HEK293 (cell line): ENCODE results near the gene LAMA2.

Source experiments
- CTCF ChIA-PET: fragments of 350-600 bp; formaldehyde crosslinking; extraction: SDS; loops from one replicate; lab custom pipeline; 2021; ENCODE audit warnings: antibody characterized with exemption; lab: Yijun Ruan, JAX
- POLR2A ChIA-PET: fragments of 300-600 bp; formaldehyde crosslinking; extraction: SDS; loops from one replicate; lab custom pipeline; 2020; ENCODE audit warnings: antibody characterized with exemption, inconsistent platforms; lab: Yijun Ruan, JAX
- H3K27ac ChIP-seq: fragments of 200-500 bp; sonication (Bioruptor generic); 2 replicates; pipeline ENCODE4 v1.5.1; 2014; ENCODE audit warnings: low read depth, low read length, control low read depth, inconsistent platforms; ENCODE audit errors: extremely low read depth
- H3K36me3 ChIP-seq, 2 experiments: fragments of 200-500 bp in 1 of 2; sonication (Bioruptor generic) in 1 of 2; 1 replicate in 1 of 2; 2 replicates in 1 of 2; pipeline ENCODE4 v1.5.1; 2014 to 2017; ENCODE audit warnings: inconsistent platforms in 2 of 2, low read length in 2 of 2; ENCODE audit not compliant: control insufficient read depth in 2 of 2, insufficient read depth in 1 of 2
- H3K4me1 ChIP-seq: fragments of 200-500 bp; sonication (Bioruptor generic); 2 replicates; pipeline ENCODE4 v1.5.1; 2014; ENCODE audit warnings: mild to moderate bottlenecking, low read length, inconsistent platforms; ENCODE audit not compliant: control insufficient read depth, insufficient read depth
- H3K4me3 ChIP-seq: 2 replicates; pipeline ENCODE4 v1.5.1; 2011; ENCODE audit warnings: low read depth, mild to moderate bottlenecking, control low read depth, low read length, moderate library complexity
- H3K9me3 ChIP-seq: fragments of 200-500 bp; sonication (Bioruptor generic); 2 replicates; pipeline ENCODE4 v1.5.1; 2014; ENCODE audit warnings: low read depth, low read length, inconsistent platforms; ENCODE audit not compliant: control insufficient read depth, insufficient read depth
- KLF1 ChIP-seq: fragments of 450-650 bp; formaldehyde crosslinking; IDR thresholded peaks from 2 replicates; pipeline ENCODE4 v1.5.1; 2016; ENCODE audit warnings: missing biosample characterization, missing genetic modification characterization
- KLF16 ChIP-seq: fragments of 450-650 bp; formaldehyde crosslinking; IDR thresholded peaks from 2 replicates; pipeline ENCODE4 v1.5.1; 2017; ENCODE audit warnings: missing biosample characterization, missing genetic modification characterization
- OSR2 ChIP-seq: fragments of 450-650 bp; formaldehyde crosslinking; IDR thresholded peaks from 2 replicates; pipeline ENCODE4 v1.5.1; 2016; ENCODE audit warnings: missing biosample characterization, missing genetic modification characterization
- YY1 ChIP-seq: fragments of 450-650 bp; formaldehyde crosslinking; IDR thresholded peaks from 2 replicates; pipeline ENCODE4 v1.5.1; 2018; ENCODE audit warnings: missing biosample characterization, missing genetic modification characterization
- YY2 ChIP-seq: fragments of 450-650 bp; formaldehyde crosslinking; IDR thresholded peaks from 2 replicates; pipeline ENCODE4 v1.5.1; 2016; ENCODE audit warnings: missing biosample characterization, missing genetic modification characterization
- ZBTB20 ChIP-seq: fragments of 450-650 bp; formaldehyde crosslinking; IDR thresholded peaks from 2 replicates; pipeline ENCODE4 v1.5.1; 2016; ENCODE audit warnings: missing biosample characterization, missing genetic modification characterization
- ZBTB48 ChIP-seq: fragments of 450-650 bp; formaldehyde crosslinking; IDR thresholded peaks from 2 replicates; pipeline ENCODE4 v1.5.1; 2016; ENCODE audit warnings: missing biosample characterization, missing genetic modification characterization
- ZBTB8A ChIP-seq: fragments of 450-650 bp; formaldehyde crosslinking; IDR thresholded peaks from 2 replicates; pipeline ENCODE4 v1.5.1; 2016; ENCODE audit warnings: missing biosample characterization, missing genetic modification characterization
- ZNF146 ChIP-seq: fragments of 450-650 bp; formaldehyde crosslinking; IDR thresholded peaks from 2 replicates; pipeline ENCODE4 v1.5.1; 2016; ENCODE audit warnings: missing biosample characterization, missing genetic modification characterization
- ZNF175 ChIP-seq: fragments of 450-650 bp; formaldehyde crosslinking; IDR thresholded peaks from 2 replicates; pipeline ENCODE4 v1.5.1; 2016; ENCODE audit warnings: missing biosample characterization, missing genetic modification characterization
- ZNF19 ChIP-seq: fragments of 450-650 bp; formaldehyde crosslinking; IDR thresholded peaks from 2 replicates; pipeline ENCODE4; 2016; ENCODE audit warnings: missing biosample characterization, missing genetic modification characterization, low read depth
- ZNF211 ChIP-seq: fragments of 450-650 bp; formaldehyde crosslinking; IDR thresholded peaks from 2 replicates; pipeline ENCODE4 v1.5.1; 2016; ENCODE audit warnings: low read depth, missing biosample characterization, missing genetic modification characterization
- ZNF48 ChIP-seq: fragments of 450-650 bp; formaldehyde crosslinking; IDR thresholded peaks from 2 replicates; pipeline ENCODE4 v1.5.1; 2016; ENCODE audit warnings: missing biosample characterization, missing genetic modification characterization
- ZNF510 ChIP-seq: fragments of 450-650 bp; formaldehyde crosslinking; IDR thresholded peaks from 2 replicates; pipeline ENCODE4 v1.5.1; 2018; ENCODE audit warnings: mild to moderate bottlenecking, missing genetic modification characterization, missing biosample characterization; ENCODE audit not compliant: insufficient replicate concordance
- ZNF555 ChIP-seq: fragments of 450-650 bp; formaldehyde crosslinking; conservative IDR thresholded peaks from 2 replicates; pipeline ENCODE4 v1.5.1; 2017; ENCODE audit warnings: missing biosample characterization, mild to moderate bottlenecking, missing genetic modification characterization, inconsistent platforms
- ZNF558 ChIP-seq: fragments of 450-650 bp; formaldehyde crosslinking; IDR thresholded peaks from 2 replicates; pipeline ENCODE4 v1.5.1; 2016; ENCODE audit warnings: missing biosample characterization, missing genetic modification characterization
- ZNF561 ChIP-seq: fragments of 450-650 bp; IDR thresholded peaks from 2 replicates; pipeline ENCODE4 v1.5.1; 2018; ENCODE audit warnings: missing biosample characterization, missing genetic modification characterization, borderline replicate concordance
- ZNF664 ChIP-seq: fragments of 450-650 bp; formaldehyde crosslinking; IDR thresholded peaks from 2 replicates; pipeline ENCODE4 v1.5.1; 2016; ENCODE audit warnings: missing biosample characterization, missing genetic modification characterization
- ZNF701 ChIP-seq: fragments of 450-650 bp; formaldehyde crosslinking; IDR thresholded peaks from 2 replicates; pipeline ENCODE4 v1.5.1; 2016; ENCODE audit warnings: missing biosample characterization, missing genetic modification characterization
- ZNF768 ChIP-seq: fragments of 450-650 bp; formaldehyde crosslinking; IDR thresholded peaks from 2 replicates; pipeline ENCODE4 v1.5.1; 2018; ENCODE audit warnings: missing biosample characterization, mild to moderate bottlenecking, missing genetic modification characterization
- ZNF777 ChIP-seq: fragments of 450-650 bp; formaldehyde crosslinking; IDR thresholded peaks from 2 replicates; pipeline ENCODE4 v1.5.1; 2017; ENCODE audit warnings: missing biosample characterization, missing genetic modification characterization, borderline replicate concordance
- TF ChIP-seq, protein P1 (sequence below): fragments of 450-650 bp; formaldehyde crosslinking; optimal IDR thresholded peaks from 2 replicates; pipeline ENCODE3; 2016; ENCODE audit warnings: missing biosample characterization, mild to moderate bottlenecking, missing genetic modification characterization
- TF ChIP-seq, protein P2 (sequence below): fragments of 450-650 bp; formaldehyde crosslinking; IDR thresholded peaks from 2 replicates; pipeline ENCODE4 v1.5.1; 2017; ENCODE audit warnings: missing biosample characterization, missing genetic modification characterization

LAMA2 gene

DNA sequence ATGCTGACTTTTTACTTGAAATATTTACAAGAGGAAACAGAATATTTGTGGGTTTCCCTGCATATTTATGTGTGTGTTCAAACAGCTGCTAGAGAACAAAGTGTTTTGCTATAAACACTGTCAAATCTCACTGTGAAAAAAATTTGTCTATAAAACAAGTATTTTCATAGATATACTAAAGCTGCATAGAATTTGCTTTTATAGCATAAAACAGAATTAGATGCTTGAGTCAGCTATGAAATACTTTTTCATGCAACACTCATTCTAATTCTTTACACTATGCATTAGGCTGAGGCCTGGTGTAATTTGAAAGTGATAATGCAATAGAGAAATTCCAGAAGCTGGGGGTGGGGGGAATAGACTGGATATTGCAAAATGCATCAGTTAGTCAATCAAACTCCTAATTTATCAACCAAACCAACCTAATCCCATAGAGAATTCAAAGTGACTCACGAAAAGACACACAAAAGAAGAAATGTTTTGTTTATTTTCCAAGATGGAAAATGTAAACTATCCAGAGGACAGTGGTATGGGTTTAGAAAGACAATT is 148.2 kb downstream of the LAMA2 start:
- no peaks in the 10 kb centered on the region for H3K36me3 ChIP-seq
- H3K4me3 ChIP-seq = no peak overlapping the region
- ChIA-PET POLR2A (no interaction called here), CTCF (no interaction called here)
- no peaks in the 10 kb centered on the region for H3K9me3 ChIP-seq
- H3K4me1 ChIP-seq = no peaks in the 10 kb centered on the region
- H3K27ac ChIP-seq = no peak overlapping the region
- TF ChIP-seq ZNF555 (tag by site-specific recombination) (no peak), ZNF664 (no peak), ZNF146 (tag by site-specific recombination) (no peak), ZNF768 (tag by site-specific recombination) (no peak), OSR2 (tag by site-specific recombination) (no peak), ZBTB20 (tag by site-specific recombination) (no peak), KLF1 (tag by site-specific recombination) (no peak)

DNA sequence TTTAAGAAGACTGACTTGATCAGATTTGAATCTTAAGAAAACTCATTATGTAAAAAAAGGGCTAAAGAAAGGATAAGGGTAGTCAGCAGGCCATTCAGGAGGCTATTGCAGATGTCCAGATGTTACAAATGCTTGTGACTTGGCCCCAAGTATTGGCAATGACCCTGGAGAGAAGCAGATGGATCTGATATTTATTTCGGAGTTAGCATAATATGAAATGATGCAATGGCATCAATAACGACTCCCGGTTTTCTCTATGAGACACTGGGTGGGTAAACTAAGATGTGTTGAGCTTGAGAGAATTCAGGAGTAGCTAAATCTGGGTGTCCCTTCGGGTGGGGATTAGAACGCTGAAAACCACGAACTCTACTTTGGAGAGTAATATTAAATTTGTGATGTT is 149.7 kb downstream of the LAMA2 start:
- POLR2A ChIA-PET = no interaction called here
- H3K36me3 ChIP-seq = no peaks in the 10 kb centered on the region
- no peak overlapping the region for H3K4me3 ChIP-seq
- CTCF ChIA-PET = interaction anchor here (0.6 to 0.7 kb wide), 4 partner anchors 86 to 1276 kb away, joined by 3 read pairs; no protein-coding TSS in a partner anchor
- H3K27ac ChIP-seq = no peak overlapping the region
- H3K4me1 ChIP-seq = no peaks in the 10 kb centered on the region
- no peaks in the 10 kb centered on the region for H3K9me3 ChIP-seq
- no peak for TF ChIP-seq ZNF211
- TF ChIP-seq KLF16 = no peak
- TF ChIP-seq, all 188 proteins: peak for 0

DNA sequence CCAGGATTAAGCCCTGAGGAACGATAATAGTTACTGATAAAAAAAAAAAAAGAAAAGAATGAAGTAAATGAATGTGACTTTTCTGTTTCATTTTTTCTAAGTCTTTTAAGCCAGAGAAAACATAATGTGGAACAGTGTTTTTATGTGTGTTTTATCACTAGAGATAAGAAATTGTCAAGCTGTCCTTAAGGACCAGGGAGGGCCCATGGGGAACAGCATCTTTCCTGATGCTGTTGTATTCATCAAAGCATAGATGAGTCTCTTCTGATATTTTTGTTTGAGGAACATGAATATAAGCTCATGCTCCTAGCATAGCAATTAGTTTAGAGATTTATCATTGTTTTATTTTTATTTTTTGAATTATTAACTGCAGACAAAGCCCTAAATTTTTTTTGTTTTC is 150.2 kb downstream of the LAMA2 start:
- Histone ChIP-seq H3K27ac (no peak overlapping the region), H3K4me1 (no peaks in the 10 kb centered on the region), H3K4me3 (no peak overlapping the region), H3K9me3 (no peaks in the 10 kb centered on the region), H3K36me3 (no peaks in the 10 kb centered on the region)
- POLR2A ChIA-PET = no interaction called here
- CTCF ChIA-PET = interaction anchor here (0.6 to 0.7 kb wide), 2 partner anchors 85 to 1277 kb away, joined by 3 read pairs; no protein-coding TSS in a partner anchor
- TF ChIP-seq OSR2 (tag by site-specific recombination) (no peak), ZBTB8A (tag by site-specific recombination) (no peak), YY1 (tag by site-specific recombination) (no peak), ZNF558 (tag by site-specific recombination) (no peak), ZNF701 (no peak), ZNF19 (tag by site-specific recombination) (no peak), ZNF510 (tag by site-specific recombination) (no peak), YY2 (tag by site-specific recombination) (no peak), ZNF175 (tag by site-specific recombination) (no peak), ZNF561 (tag by site-specific recombination) (no peak), ZNF777 (no peak), ZNF48 (no peak), ZBTB48 (tag by site-specific recombination) (no peak)
- TF ChIP-seq, protein P1, sequence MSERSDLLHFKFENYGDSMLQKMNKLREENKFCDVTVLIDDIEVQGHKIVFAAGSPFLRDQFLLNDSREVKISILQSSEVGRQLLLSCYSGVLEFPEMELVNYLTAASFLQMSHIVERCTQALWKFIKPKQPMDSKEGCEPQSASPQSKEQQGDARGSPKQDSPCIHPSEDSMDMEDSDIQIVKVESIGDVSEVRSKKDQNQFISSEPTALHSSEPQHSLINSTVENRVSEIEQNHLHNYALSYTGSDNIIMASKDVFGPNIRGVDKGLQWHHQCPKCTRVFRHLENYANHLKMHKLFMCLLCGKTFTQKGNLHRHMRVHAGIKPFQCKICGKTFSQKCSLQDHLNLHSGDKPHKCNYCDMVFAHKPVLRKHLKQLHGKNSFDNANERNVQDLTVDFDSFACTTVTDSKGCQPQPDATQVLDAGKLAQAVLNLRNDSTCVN (tag by site-specific recombination) = no peak
- TF ChIP-seq, protein P2, sequence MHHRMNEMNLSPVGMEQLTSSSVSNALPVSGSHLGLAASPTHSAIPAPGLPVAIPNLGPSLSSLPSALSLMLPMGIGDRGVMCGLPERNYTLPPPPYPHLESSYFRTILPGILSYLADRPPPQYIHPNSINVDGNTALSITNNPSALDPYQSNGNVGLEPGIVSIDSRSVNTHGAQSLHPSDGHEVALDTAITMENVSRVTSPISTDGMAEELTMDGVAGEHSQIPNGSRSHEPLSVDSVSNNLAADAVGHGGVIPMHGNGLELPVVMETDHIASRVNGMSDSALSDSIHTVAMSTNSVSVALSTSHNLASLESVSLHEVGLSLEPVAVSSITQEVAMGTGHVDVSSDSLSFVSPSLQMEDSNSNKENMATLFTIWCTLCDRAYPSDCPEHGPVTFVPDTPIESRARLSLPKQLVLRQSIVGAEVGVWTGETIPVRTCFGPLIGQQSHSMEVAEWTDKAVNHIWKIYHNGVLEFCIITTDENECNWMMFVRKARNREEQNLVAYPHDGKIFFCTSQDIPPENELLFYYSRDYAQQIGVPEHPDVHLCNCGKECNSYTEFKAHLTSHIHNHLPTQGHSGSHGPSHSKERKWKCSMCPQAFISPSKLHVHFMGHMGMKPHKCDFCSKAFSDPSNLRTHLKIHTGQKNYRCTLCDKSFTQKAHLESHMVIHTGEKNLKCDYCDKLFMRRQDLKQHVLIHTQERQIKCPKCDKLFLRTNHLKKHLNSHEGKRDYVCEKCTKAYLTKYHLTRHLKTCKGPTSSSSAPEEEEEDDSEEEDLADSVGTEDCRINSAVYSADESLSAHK (tag by site-specific recombination) = no peak
